GM12878 (cell line): ENCODE data around the gene ZFP28. TPM values are rescaled to one million over a fixed set of nuclear protein-coding genes. Genes with fewer than 3 reads are reported as not detected.

Experiments
- ATAC-seq: fragments of 200-7000 bp; cut with Tn5 transposase; 3 replicates; pipeline ENCODE4 v1.9.1; 2020; ENCODE audit warnings: mild to moderate bottlenecking, moderate library complexity
- BruUV-seq: library from RNA; stranded (reverse); fragments of 400-500 nt; replicated peaks from 2 replicates; lab custom pipeline; 2021; lab: Mats Ljungman, UMichigan
- CTCF ChIA-PET: fragments of 300-600 bp; sonication (Branson Sonifier 250); formaldehyde crosslinking; extraction: SDS; loops from one replicate; lab custom pipeline; 2021; ENCODE audit warnings: inconsistent platforms; lab: Yijun Ruan, JAX
- POLR2A ChIA-PET: fragments of 350-600 bp; formaldehyde crosslinking; extraction: SDS; loops from one replicate; lab custom pipeline; 2021; ENCODE audit warnings: inconsistent platforms; lab: Charles Lee
- RAD21 ChIA-PET: fragments of 300-600 bp; sonication (Branson Sonifier 250); formaldehyde crosslinking; loops from one replicate; lab custom pipeline; 2023; ENCODE audit warnings: antibody characterized with exemption; ENCODE audit not compliant: unreplicated experiment; lab: Charles Lee
- SMC1A ChIA-PET: fragments of 300-600 bp; sonication (Branson Sonifier 250); formaldehyde crosslinking; loops from one replicate; lab custom pipeline; 2023; ENCODE audit not compliant: unreplicated experiment, uncharacterized antibody; lab: Charles Lee
- DNase-seq: peaks from one replicate; pipeline ENCODE4 v3.0.0-alpha.2; 2011; ENCODE audit warnings: low read depth, low spot score
- FAIRE-seq: peaks from 3 replicates; lab custom pipeline; 2011; peaks lifted over from hg19 to GRCh38; lab: Jason Lieb, UNC
- H2AFZ ChIP-seq: 2 replicates; pipeline ENCODE4 v1.6.0; 2011; ENCODE audit warnings: low read depth, low read length, control low read depth; ENCODE audit not compliant: control insufficient read depth
- H3K27ac ChIP-seq: 2 replicates; pipeline ENCODE4 v1.5.1; 2011; ENCODE audit warnings: control low read depth; ENCODE audit not compliant: control insufficient read depth, insufficient read depth
- H3K27me3 ChIP-seq, 2 experiments: replicated peaks in 1 of 2; 2 replicates each; pipeline versions ENCODE4 v1.6.0 to v1.6.1; 2011; ENCODE audit warnings: low read length in 1 of 2; ENCODE audit not compliant: control insufficient read depth in 2 of 2, insufficient read depth in 2 of 2
- H3K36me3 ChIP-seq, 2 experiments: 2 replicates each; pipeline ENCODE4 v1.5.1; 2011; ENCODE audit warnings: low read length in 1 of 2; ENCODE audit not compliant: control insufficient read depth in 2 of 2, insufficient read depth in 2 of 2
- H3K4me1 ChIP-seq: 2 replicates; pipeline ENCODE4 v1.6.1; 2011; ENCODE audit warnings: mild to moderate bottlenecking, low read length, moderate library complexity, mixed read lengths; ENCODE audit not compliant: control insufficient read depth, insufficient read depth
- H3K4me2 ChIP-seq: 2 replicates; pipeline ENCODE4 v1.6.0; 2011; ENCODE audit warnings: control low read depth; ENCODE audit not compliant: control insufficient read depth, insufficient read depth
- H3K4me3 ChIP-seq: fragments of 200-600 bp; sonication (generic); 2 replicates; pipeline ENCODE4 v1.5.1; 2016
- H3K79me2 ChIP-seq: 2 replicates; pipeline ENCODE4 v1.6.0; 2011; ENCODE audit warnings: low read length; ENCODE audit not compliant: control insufficient read depth, insufficient read depth
- H3K9ac ChIP-seq: 2 replicates; pipeline ENCODE4 v1.8.0; 2011; ENCODE audit warnings: low read length, control low read depth, mixed read lengths; ENCODE audit not compliant: control insufficient read depth, insufficient read depth
- H3K9me3 ChIP-seq: replicated peaks from 3 replicates; pipeline ENCODE4 v1.5.1; 2011; ENCODE audit warnings: mild to moderate bottlenecking, low read length; ENCODE audit not compliant: control insufficient read depth, insufficient read depth
- H4K20me1 ChIP-seq: 2 replicates; pipeline ENCODE4 v1.6.0; 2011; ENCODE audit not compliant: control insufficient read depth, insufficient read depth
- BCL11A ChIP-seq: IDR thresholded peaks from 2 replicates; pipeline ENCODE4 v1.6.1; 2011; ENCODE audit warnings: low read depth, low read length
- HCFC1 ChIP-seq: fragments of 150-350 bp; IDR thresholded peaks from 2 replicates; pipeline ENCODE4 v1.6.1; 2014; ENCODE audit warnings: low read length
- MXI1 ChIP-seq: fragments of 150-350 bp; IDR thresholded peaks from 2 replicates; pipeline ENCODE4 v1.6.1; 2011; ENCODE audit warnings: low read depth, mild to moderate bottlenecking, inconsistent platforms, low read length, improper control_type of control experiment
- NRF1 ChIP-seq: conservative IDR thresholded peaks from 2 replicates; pipeline ENCODE4 v1.6.1; 2011; ENCODE audit warnings: mild to moderate bottlenecking, low read depth, low read length, improper control_type of control experiment
- PML ChIP-seq: IDR thresholded peaks from 2 replicates; pipeline ENCODE4 v1.6.1; 2012; ENCODE audit warnings: low read length, inconsistent platforms
- SMC3 ChIP-seq: IDR thresholded peaks from 2 replicates; pipeline ENCODE4 v1.6.1; 2011; ENCODE audit warnings: low read length, improper control_type of control experiment, borderline replicate concordance
- ZZZ3 ChIP-seq: IDR thresholded peaks from 2 replicates; pipeline ENCODE4 v1.6.1; 2011; ENCODE audit warnings: low read depth; ENCODE audit not compliant: control insufficient read depth, insufficient read length
- WGBS: methylation state at CpG from one replicate; pipeline ENCODE4 v1.1.6; 2016; ENCODE audit warnings: low lambda C conversion rate; ENCODE audit not compliant: insufficient replicate concordance, insufficient coverage; ENCODE audit errors: missing lambda C conversion rate; 5-methylcytosine and 5-hydroxymethylcytosine counted together
- in situ Hi-C: fragments of 300-500 bp; cut with MboI; formaldehyde crosslinking; loops from 9 replicates; pipeline ENCODE4 v1.14.3; 2018; ENCODE audit warnings: mixed read lengths
- intact Hi-C: fragments of 100-400 bp; cut with micrococcal nuclease; formaldehyde crosslinking; loops from one replicate; pipeline ENCODE4 v1.14.2; 2022; ENCODE audit not compliant: unreplicated experiment
- polyA plus RNA-seq, 11 experiments: library from polyadenylated mRNA; depleted of rRNA in 4 of 11; unstranded in 6 of 11; stranded (reverse) in 5 of 11; fragments of >200 nt; fragmentation: Nextera tagmentation in 4 of 11; fragmentation: Illumina TruSeq in 1 of 11; extraction: Ambion mirVana in 4 of 11; extraction: Trizol in 1 of 11; gene quantifications; 1 replicate in 1 of 11; 2 replicates in 10 of 11; pipeline versions ENCODE4 v1.2.1 to v1.2.3, GENCODE V29; 2011 to 2016; ENCODE audit warnings: inconsistent platforms in 2 of 11, missing spikeins in 2 of 11, low read depth in 1 of 11
- total RNA-seq, 4 experiments: library from RNA; depleted of rRNA in 3 of 4; stranded (reverse); fragments of >200 nt in 3 of 4; fragmentation: Illumina TruSeq in 1 of 4; extraction: Trizol in 1 of 4; gene quantifications; 2 replicates each; pipeline versions ENCODE4 v1.2.1 to v1.2.3, GENCODE V29; 2013 to 2021
- TF ChIP-seq, protein P1 (sequence below): IDR thresholded peaks from 2 replicates; pipeline ENCODE4 v1.6.1; 2012; ENCODE audit warnings: low read length, inconsistent platforms
- TF ChIP-seq, protein P2 (sequence below): fragments of 450-650 bp; formaldehyde crosslinking; IDR thresholded peaks from 2 replicates; pipeline ENCODE4 v1.4.0; 2020; ENCODE audit warnings: mild to moderate bottlenecking, moderate library complexity
- TF ChIP-seq, protein P3 (sequence below): IDR thresholded peaks from 2 replicates; pipeline ENCODE4 v1.6.1; 2011; ENCODE audit warnings: low read depth, mild to moderate bottlenecking, low read length, moderate library complexity, borderline replicate concordance; ENCODE audit errors: extremely low read depth

Gene ZFP28
- total and polyA plus RNA-seq, 10 of the 15 experiments (the other 5 are each of a cell fraction or from before 2014, with no cell fraction given), result 0.01 to 0.13 (median 0.05) TPM; not detected in 2

DNA sequence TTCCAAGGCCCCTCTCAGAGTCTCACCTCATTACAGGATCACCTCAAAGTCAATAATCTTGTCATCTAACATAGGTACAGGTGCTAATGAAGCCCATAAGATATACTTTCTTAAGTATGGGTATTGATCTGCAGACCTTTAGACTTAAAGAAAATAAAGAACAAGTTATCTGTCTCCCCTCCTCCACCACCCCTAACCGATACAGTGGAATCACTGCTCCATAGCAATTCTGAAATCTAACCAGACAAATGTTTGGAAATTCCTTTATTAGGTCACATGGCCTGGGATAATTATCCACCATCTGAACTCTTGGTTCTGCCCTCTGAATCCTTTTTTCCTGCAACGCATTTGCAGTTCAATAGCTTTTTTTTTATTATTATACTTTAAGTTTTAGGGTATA, 24.0 kb downstream of the ZFP28 start (continued):
- no peak for TF ChIP-seq SMC3
- TF ChIP-seq, protein P1, sequence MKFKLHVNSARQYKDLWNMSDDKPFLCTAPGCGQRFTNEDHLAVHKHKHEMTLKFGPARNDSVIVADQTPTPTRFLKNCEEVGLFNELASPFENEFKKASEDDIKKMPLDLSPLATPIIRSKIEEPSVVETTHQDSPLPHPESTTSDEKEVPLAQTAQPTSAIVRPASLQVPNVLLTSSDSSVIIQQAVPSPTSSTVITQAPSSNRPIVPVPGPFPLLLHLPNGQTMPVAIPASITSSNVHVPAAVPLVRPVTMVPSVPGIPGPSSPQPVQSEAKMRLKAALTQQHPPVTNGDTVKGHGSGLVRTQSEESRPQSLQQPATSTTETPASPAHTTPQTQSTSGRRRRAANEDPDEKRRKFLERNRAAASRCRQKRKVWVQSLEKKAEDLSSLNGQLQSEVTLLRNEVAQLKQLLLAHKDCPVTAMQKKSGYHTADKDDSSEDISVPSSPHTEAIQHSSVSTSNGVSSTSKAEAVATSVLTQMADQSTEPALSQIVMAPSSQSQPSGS, result no peak
- TF ChIP-seq, protein P2, sequence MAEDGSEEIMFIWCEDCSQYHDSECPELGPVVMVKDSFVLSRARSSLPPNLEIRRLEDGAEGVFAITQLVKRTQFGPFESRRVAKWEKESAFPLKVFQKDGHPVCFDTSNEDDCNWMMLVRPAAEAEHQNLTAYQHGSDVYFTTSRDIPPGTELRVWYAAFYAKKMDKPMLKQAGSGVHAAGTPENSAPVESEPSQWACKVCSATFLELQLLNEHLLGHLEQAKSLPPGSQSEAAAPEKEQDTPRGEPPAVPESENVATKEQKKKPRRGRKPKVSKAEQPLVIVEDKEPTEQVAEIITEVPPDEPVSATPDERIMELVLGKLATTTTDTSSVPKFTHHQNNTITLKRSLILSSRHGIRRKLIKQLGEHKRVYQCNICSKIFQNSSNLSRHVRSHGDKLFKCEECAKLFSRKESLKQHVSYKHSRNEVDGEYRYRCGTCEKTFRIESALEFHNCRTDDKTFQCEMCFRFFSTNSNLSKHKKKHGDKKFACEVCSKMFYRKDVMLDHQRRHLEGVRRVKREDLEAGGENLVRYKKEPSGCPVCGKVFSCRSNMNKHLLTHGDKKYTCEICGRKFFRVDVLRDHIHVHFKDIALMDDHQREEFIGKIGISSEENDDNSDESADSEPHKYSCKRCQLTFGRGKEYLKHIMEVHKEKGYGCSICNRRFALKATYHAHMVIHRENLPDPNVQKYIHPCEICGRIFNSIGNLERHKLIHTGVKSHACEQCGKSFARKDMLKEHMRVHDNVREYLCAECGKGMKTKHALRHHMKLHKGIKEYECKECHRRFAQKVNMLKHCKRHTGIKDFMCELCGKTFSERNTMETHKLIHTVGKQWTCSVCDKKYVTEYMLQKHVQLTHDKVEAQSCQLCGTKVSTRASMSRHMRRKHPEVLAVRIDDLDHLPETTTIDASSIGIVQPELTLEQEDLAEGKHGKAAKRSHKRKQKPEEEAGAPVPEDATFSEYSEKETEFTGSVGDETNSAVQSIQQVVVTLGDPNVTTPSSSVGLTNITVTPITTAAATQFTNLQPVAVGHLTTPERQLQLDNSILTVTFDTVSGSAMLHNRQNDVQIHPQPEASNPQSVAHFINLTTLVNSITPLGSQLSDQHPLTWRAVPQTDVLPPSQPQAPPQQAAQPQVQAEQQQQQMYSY (CRISPR knock-in tag), result no peak

DNA sequence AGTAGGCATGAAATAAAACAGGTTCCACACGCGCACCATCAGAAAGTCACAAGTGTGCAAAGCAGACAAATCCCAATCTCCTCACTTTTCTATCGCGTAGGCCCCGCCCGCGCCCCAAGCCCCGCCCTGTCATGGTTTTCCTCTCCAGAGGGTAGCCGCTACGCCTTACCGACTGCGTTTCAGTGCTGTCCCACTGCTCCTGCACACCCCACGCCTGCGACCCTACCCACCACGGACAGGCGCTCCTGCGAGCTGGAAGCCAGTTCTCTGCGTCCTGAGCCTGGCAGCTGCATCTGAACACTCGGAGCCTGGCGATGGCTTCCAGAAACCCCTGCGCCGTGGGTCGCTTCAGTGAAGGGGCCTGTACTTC, 28.1 kb downstream of the ZFP28 start:
- SMC1A ChIA-PET, result no interaction called here
- no TSS peak for BruUV-seq
- Histone ChIP-seq H3K79me2 (no peaks in the 10 kb centered on the region), H3K4me2 (peak overlapping the region; percentile 39; the same call in 1 of the 2 replicates), H3K4me3 (peak overlapping the region; percentile 78), H4K20me1 (no peaks in the 10 kb centered on the region), H2AFZ (peak overlapping the region; percentile 82), H3K9ac (peak overlapping the region; percentile 51; the same call in 1 of the 2 replicates), H3K4me1 (no peaks in the 10 kb centered on the region), H3K27me3 (no peaks in the 10 kb centered on the region), H3K9me3 (peaks cover 7% of the 10 kb centered on the region; the same call in 2 of the 3 replicates), H3K27ac (no peak overlapping the region), H3K36me3 (no peaks in the 10 kb centered on the region)
- RAD21 ChIA-PET, result no interaction called here
- in situ Hi-C loops (no loop called here), intact Hi-C loops (no loop called here)
- TF ChIP-seq NRF1, result no peak
- no peak for TF ChIP-seq PML
- no peak for TF ChIP-seq ZZZ3
- TF ChIP-seq, protein P3, sequence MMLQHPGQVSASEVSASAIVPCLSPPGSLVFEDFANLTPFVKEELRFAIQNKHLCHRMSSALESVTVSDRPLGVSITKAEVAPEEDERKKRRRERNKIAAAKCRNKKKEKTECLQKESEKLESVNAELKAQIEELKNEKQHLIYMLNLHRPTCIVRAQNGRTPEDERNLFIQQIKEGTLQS, result no peak
- no peak for TF ChIP-seq HCFC1
- no peak for TF ChIP-seq BCL11A
- TF ChIP-seq MXI1, result no peak
- ATAC-seq, result peak; percentile 31
- FAIRE-seq, result no peak
- CTCF ChIA-PET, result no interaction called here
- 1% methylated on average over 15 of the region's 23 CpGs for WGBS
- POLR2A ChIA-PET, result no interaction called here
- no peak for DNase-seq
